ENCODE measurements around the gene SNRNP35. TPM values are rescaled to one million over a fixed set of nuclear protein-coding genes. Genes with fewer than 3 reads are reported as not detected.

The SNRNP35 gene
- total RNA-seq, 4 donors from 2014 or later, result 16.3 to 17.6 (median 17.5) TPM

- H3K4me1 ChIP-seq, result no peaks in the 10 kb centered on the region
- no peak overlapping the region for H3K27ac ChIP-seq
- ATAC-seq, result no peak
- 80% methylated on average over 2 of the region's 18 CpGs; no CpG with 5 or more reads in 1 of the 2 donors for WGBS, 2 donors (ENCODE audit: low coverage in 1 of 2)
- peaks cover 0 to 76% of the 10 kb centered on the region in 2 donors for H3K36me3 ChIP-seq
- no peak for TF ChIP-seq EP300 (IDR thresholded peaks at IDR 0.05)
- TF ChIP-seq, protein P1, sequence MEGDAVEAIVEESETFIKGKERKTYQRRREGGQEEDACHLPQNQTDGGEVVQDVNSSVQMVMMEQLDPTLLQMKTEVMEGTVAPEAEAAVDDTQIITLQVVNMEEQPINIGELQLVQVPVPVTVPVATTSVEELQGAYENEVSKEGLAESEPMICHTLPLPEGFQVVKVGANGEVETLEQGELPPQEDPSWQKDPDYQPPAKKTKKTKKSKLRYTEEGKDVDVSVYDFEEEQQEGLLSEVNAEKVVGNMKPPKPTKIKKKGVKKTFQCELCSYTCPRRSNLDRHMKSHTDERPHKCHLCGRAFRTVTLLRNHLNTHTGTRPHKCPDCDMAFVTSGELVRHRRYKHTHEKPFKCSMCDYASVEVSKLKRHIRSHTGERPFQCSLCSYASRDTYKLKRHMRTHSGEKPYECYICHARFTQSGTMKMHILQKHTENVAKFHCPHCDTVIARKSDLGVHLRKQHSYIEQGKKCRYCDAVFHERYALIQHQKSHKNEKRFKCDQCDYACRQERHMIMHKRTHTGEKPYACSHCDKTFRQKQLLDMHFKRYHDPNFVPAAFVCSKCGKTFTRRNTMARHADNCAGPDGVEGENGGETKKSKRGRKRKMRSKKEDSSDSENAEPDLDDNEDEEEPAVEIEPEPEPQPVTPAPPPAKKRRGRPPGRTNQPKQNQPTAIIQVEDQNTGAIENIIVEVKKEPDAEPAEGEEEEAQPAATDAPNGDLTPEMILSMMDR (IDR thresholded peaks at IDR 0.05), result no peak
- no peak for TF ChIP-seq POLR2AphosphoS5 (IDR thresholded peaks at IDR 0.05)
- TF ChIP-seq POLR2A (IDR thresholded peaks at IDR 0.05), result no peak
- no peak overlapping the region for H3K4me3 ChIP-seq
- H3K27me3 ChIP-seq, result no peaks in the 10 kb centered on the region
- no peaks in the 10 kb centered on the region for H3K9me3 ChIP-seq
Measured at GRCh38 chr12:123494124-123494851, 36.3 kb downstream of the SNRNP35 start.

GRCh38 chr12:123497065-123497464 is 39.1 kb downstream of the SNRNP35 start:
- TF ChIP-seq POLR2A (IDR thresholded peaks at IDR 0.05), result no peak
- TF ChIP-seq, protein P1 (IDR thresholded peaks at IDR 0.05), result no peak
- TF ChIP-seq POLR2AphosphoS5 (IDR thresholded peaks at IDR 0.05), result no peak
- no peak for TF ChIP-seq EP300 (IDR thresholded peaks at IDR 0.05)
- H3K36me3 ChIP-seq, result peaks cover 0 to 63% of the 10 kb centered on the region in 2 donors
- H3K4me3 ChIP-seq, result no peak overlapping the region
- H3K4me1 ChIP-seq, result no peaks in the 10 kb centered on the region
- ATAC-seq, result no peak
- no peaks in the 10 kb centered on the region for H3K27me3 ChIP-seq
- 95% methylated on average over 7 of the region's 7 CpGs; no CpG with 5 or more reads in 1 of the 2 donors for WGBS, 2 donors (ENCODE audit: low coverage in 1 of 2)
- H3K9me3 ChIP-seq, result no peaks in the 10 kb centered on the region
- no peak overlapping the region for H3K27ac ChIP-seq

DNA sequence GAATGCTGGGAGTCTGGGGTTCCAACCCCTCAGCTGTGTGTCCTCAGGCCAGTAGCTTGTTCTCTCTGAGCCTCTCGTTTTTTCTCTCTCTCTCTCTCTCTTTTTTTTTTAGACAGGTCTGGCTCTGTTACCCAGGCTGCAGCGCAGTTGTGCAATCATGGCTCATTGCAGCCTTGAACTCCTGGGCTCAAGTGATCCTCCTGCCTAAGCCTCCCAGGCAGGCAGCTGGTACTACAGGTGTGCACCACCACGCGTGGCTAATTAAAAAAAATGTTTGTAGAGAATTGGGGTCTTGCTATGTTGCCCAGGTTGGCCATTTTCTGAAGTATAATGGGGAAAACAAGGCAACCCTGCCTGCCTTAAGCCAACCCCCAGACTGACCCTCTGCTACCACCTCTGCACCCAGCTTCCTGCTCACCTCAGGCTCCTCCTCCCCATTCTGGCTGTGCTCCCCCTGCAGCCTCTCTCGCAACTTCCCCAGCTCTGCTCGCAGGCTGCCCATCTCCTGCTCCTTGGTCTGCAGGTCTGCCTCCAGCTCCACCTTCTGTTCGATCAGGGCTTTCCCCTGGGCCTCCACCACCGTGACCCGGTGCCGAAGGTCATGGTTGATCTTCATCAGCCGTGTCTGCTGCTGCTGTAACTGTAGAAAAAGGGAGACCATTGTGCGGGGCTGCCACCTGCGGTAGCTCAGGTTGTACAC is 40.3 kb downstream of the SNRNP35 start:
- Histone ChIP-seq H3K27me3 (no peaks in the 10 kb centered on the region), H3K4me3 (no peak overlapping the region), H3K27ac (no peak overlapping the region), H3K4me1 (no peaks in the 10 kb centered on the region), H3K36me3 (peaks cover 0 to 58% of the 10 kb centered on the region in 2 donors), H3K9me3 (no peaks in the 10 kb centered on the region)
- WGBS, 2 donors (ENCODE audit: low coverage in 1 of 2), result 90 to 95% methylated on average over 6 to 10 of the region's 13 CpGs
- TF ChIP-seq POLR2AphosphoS5 (IDR thresholded peaks at IDR 0.05) (no peak), POLR2A (IDR thresholded peaks at IDR 0.05) (no peak)
- ATAC-seq, result no peak

DNA sequence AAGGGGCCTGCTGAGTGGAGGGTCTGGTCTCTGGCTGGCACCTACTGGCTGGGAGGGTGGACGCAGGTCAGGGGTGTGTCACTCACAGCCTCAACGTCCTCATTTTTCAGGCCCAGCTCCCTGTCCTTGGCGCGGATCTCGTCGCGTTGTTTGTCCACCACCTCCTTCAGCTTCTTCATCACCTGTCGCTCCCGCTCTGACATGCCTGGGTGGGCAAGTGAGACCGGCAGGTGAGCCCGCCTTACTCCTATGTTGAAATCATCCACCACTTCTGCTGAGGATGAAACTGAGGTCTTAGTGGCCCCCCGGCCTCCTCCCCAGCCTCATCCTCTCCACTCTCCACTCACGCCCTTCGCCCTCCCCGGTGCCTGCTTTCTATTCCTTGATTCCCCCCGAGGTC is 41.4 kb downstream of the SNRNP35 start:
- Histone ChIP-seq H3K4me1 (no peaks in the 10 kb centered on the region), H3K27ac (no peak overlapping the region), H3K36me3 (peaks cover 0 to 49% of the 10 kb centered on the region in 2 donors), H3K9me3 (no peaks in the 10 kb centered on the region), H3K4me3 (no peak overlapping the region), H3K27me3 (no peaks in the 10 kb centered on the region)
- TF ChIP-seq POLR2A (IDR thresholded peaks at IDR 0.05) (no peak), EP300 (IDR thresholded peaks at IDR 0.05) (no peak), POLR2AphosphoS5 (IDR thresholded peaks at IDR 0.05) (no peak)
- TF ChIP-seq, protein P1 (IDR thresholded peaks at IDR 0.05), result no peak
- no peak for ATAC-seq
- WGBS, 2 donors (ENCODE audit: low coverage in 1 of 2), result 90 to 96% methylated on average over 11 to 13 of the region's 16 CpGs

DNA sequence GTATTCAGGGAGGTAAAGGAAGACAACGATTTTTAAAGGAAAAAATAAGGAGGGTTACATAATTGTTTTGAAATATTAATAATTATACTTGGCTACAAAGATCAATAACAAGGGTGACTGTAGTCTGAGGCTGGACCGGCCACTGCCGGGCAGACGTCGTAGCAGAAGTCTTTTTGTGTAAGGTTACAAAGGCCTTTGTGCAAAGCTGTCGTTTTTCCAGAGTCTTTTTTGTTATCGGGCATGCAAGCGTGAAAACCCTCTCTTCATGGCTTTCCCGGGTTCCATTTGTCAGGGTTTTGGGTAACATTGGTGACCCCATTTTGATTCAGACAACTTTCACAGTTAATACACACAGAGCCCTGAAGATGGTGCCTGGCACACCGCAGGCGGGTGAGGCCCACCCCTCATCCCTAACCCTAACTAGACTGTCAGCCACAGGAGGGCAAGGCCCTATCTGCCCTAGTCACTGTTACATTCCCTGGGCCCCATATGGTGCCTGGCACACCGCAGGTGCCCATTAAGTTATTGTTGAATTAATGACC is 44.3 kb downstream of the SNRNP35 start:
- Histone ChIP-seq H3K27me3 (no peaks in the 10 kb centered on the region), H3K27ac (no peak overlapping the region), H3K36me3 (peaks cover 0 to 41% of the 10 kb centered on the region in 2 donors), H3K4me1 (no peaks in the 10 kb centered on the region), H3K4me3 (no peak overlapping the region), H3K9me3 (no peaks in the 10 kb centered on the region)
- WGBS, 2 donors (ENCODE audit: low coverage in 1 of 2), result 85 to 90% methylated on average over 9 of the region's 12 CpGs
- TF ChIP-seq EP300 (IDR thresholded peaks at IDR 0.05) (no peak), POLR2A (IDR thresholded peaks at IDR 0.05) (no peak), POLR2AphosphoS5 (IDR thresholded peaks at IDR 0.05) (no peak)
- TF ChIP-seq, protein P1 (IDR thresholded peaks at IDR 0.05), result no peak
- no peak for ATAC-seq
